ENCODE measurements around the gene PSMD9.

The PSMD9 gene

DNA sequence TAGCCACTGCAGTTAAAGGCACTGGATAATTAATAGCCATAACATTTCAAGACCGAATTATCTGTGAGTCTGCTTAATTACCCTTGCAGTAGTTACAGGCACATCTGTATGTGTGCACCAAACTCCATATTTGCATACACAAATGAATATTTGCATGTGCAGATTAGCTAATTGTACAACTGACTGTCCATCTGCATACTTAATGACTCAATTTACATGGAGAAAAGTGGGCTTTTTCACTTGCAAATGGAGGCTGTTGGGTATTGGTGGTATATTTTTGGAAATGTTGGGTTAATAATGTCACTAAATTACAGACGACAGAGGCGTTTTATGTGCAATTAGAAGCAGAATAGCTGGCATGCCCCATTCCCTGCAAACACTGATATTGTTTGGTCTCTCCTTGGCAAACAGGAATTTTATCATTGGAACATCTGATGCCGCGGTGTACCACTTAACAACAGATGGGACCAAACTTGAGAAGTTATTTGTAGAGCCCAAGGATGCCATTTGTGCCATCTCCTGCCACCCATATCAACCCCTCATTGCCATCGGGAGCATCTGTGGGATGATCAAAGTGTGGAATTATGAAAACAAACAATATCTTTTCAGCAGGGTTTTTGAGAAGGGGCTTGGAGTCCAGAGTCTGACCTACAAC is 69.4 kb downstream of the PSMD9 start:
- no peak for DNase-seq

DNA sequence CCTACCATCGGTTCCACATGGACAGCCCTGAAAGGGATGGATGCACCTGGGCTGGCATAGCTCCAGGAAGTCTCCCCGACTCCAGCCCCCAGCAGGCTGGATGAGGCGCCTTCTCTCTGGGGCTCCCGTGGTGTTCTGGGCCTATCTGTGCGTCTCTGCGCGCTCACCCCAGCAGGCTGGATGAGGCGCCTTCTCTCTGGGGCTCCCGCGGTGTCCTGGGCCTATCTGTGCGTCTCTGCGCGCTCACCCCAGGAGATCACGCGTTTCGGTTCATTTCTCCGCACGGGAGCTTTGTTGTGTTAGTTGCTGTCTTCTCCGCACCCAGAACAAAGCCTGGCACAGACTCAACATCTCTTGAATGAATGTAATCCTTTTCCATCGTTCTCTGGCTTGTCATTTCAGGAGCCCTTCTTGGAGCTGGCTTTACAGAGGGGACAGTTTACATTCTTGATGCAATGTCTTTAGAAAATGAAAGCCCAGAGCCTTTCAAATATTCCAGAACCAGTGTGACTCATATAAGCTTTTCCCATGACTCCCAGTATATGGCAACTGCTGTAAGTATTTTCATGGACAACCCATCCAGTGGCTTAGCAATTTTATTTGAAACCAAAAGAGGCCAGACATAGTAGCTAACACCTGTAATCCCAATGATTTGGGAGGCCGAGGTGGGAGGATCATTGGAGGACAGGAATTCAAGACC is 70.1 kb downstream of the PSMD9 start:
- no peak for DNase-seq

DNA sequence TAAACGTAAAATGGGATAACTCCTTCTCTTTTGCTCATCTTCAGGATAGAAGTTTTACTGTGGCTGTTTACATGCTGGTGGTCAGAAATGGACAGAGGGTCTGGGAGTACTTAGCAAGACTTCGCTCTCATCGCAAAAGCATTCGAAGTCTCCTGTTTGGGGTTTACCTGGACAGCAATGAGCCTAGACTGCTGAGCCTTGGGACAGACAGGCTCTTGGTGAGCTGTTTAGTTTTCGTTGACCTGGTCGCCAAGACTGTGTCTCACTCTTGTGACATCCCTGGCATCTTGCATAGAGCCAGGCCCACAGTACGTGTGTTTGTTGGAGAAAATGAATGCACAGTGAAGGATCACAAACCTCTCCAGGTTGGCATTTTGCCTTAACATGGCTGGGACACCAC is 72.0 kb downstream of the PSMD9 start:
- no peak for DNase-seq

DNA sequence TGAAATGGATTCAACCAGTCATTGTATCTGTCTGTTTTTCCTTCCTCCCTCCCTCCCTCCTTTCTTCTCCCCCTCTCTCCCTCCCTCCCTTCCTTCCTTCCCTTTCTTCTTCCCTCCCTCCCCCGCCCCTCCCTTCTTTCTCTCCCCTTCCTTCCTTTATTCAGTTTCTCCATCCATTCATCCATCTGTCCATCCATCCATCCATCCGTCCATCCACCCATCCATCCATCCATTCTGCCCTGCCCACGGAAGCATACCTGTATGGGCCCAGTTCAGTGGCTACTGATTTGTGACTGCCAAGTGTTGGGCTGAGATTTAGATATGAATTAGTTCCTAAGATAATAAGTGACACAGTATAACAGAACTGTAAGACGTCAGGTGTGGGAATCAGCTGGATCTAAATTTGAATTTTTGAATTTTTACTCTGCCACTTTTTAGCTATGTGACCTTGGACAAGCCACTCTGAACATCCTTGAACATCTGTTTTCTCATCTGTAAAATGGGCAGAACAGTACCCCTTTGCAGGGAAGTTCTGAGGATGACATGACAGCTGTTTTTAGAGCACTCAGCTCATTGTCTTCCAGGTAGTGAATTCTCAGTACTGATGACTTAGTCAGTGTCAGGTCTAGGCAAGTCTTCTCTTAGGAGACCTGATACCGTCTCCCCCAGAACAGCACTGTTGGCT is 72.7 kb downstream of the PSMD9 start:
- DNase-seq = no peak

DNA sequence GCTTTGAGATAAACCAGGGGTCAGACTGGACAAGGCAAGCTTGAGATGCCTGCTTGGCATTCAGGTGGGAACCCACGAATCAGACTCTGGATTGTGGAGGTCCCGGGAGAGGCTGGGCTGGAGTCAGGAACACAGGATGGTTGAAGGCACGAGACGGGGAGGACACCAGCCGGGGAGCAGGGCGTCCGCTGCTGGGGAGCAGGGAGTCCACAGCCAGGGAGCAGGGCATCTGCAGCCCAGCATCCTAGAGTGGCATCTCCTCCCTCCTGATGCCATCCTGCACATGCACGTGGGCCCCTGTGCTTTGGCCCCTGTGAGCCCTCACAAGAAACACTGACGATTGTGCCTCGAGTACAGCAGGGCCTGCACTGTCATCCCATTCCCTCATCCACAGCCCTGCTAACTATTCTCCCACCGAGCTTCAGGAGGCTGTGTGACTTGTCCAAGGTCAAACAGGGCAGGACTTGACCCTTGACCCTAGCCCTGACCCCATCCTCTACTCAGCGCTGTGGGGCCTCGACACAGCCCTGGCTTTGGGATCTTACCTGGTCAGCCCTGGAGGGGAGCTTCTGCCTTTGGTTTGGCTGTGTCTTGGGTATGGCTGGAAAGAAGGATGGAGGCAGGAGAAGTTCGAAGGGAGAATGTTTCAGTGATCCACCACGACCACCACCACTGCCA is 74.9 kb downstream of the PSMD9 start:
- no peak for DNase-seq

DNA sequence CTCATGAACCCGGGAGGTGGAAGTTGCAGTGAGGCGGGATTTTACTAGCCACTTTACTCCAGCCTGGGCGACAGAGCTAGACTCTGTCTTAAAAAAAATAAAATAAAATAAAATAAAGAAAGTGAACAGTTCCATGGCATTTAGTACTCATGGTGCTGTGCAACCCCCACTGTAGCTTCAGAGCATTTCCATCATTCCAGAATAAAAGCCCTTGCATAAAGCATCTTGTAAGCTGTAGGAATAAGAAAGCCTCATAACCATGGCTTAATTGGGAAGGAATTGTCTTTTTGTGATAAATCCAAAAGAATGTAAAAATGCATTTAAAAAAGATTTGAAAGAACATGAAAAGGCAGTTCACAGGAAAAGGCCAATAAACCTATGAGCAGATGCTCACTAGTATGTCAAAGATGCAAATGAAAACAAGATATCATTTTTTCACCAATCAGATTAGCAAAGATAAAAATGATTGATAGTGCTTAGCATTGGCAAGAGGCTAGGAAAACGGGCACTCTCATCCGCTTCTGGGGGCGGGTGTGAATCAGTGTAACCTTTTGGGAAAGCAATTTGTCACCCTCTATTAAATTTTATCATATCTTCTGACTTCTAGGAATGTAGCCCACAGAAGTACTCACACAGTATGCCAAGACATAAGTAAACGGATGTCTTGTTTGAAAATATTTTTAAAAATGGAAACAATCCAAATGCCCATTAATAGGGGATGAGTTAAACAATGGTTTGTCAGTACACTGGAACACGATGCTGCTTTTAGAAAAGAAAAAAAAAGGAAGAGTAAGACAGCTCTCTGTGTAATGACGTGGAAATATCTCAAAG is 76.4 kb downstream of the PSMD9 start:
- no peak for DNase-seq

DNA sequence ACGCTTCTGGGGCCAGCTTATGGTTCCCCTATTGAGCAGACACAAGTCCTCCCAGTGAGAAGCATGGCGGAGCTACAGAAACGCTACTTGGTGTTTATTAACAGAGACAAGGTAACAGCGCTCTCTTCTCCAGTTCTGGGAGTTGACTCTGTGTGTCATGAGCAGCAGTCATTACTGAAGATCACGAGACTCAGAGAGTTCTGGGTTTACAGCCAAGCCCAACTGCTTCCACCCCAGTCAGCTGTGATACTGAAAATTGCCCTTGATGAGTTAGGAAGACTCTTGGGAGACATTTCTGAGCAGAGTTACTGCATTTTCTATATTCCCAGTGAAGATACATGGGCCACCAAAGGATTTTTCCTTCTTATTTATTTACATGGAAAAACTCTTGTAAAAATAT is 78.4 kb downstream of the PSMD9 start:
- DNase-seq = no peak
